ENCODE measurements around the gene TBC1D17. TPM values are rescaled to one million over a fixed set of nuclear protein-coding genes. Genes with fewer than 3 reads are reported as not detected.

The TBC1D17 gene
- total RNA-seq, 4 donors from 2014 or later, result 56.4 to 93.4 (median 59.8) TPM

GRCh38 chr19:49854378-49855263 is 22.9 kb upstream of the TBC1D17 start:
- TF ChIP-seq POLR2A (IDR thresholded peaks at IDR 0.05) (no peak), CTCF (IDR thresholded peaks at IDR 0.05) (no peak)
- intact Hi-C loops (cut with DNase I; ENCODE audit: low total_unique reads), result no loop called here
- no peak overlapping the region for H3K4me3 ChIP-seq (ENCODE audit: low read depth, poor library complexity, severe bottlenecking)
- WGBS, 2 donors, result 87 to 89% methylated on average over 29 to 35 of the region's 39 CpGs
- DNase-seq (ENCODE audit: low spot score in 2 of 2), result peak; percentile 14 to 87

DNA sequence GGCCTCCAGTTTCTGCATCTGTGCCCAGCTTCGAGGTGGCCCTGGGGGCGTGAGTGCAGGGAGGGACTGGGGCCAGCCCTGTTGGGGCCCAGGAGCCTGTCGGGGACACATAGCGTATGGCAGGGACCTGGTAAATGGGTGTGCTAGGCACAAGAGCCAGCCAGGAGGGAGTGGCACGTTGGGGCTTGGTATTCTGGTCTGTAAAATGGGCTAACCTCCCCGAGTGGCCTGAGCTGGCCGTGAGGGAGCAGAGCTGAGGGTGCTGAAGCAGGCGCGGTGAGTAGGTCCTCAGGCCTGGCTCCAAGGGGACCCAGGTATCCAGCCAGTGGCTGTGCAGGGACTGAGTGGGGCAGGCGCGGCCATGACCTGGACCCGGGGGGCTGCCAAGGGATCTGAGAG is 22.2 kb upstream of the TBC1D17 start:
- 85 to 92% methylated on average over 12 of the region's 12 CpGs for WGBS, 2 donors
- H3K4me3 ChIP-seq (ENCODE audit: low read depth, poor library complexity, severe bottlenecking), result no peak overlapping the region
- intact Hi-C loops (cut with DNase I; ENCODE audit: low total_unique reads), result no loop called here
- DNase-seq (ENCODE audit: low spot score in 2 of 2), result no peak
- no peak for TF ChIP-seq CTCF (IDR thresholded peaks at IDR 0.05)
- TF ChIP-seq POLR2A (IDR thresholded peaks at IDR 0.05), result no peak

GRCh38 chr19:49855676-49856573 is 21.6 kb upstream of the TBC1D17 start:
- 82 to 88% methylated on average over 18 to 20 of the region's 21 CpGs for WGBS, 2 donors
- H3K4me3 ChIP-seq (ENCODE audit: low read depth, poor library complexity, severe bottlenecking), result no peak overlapping the region
- intact Hi-C loops (cut with DNase I; ENCODE audit: low total_unique reads), result no loop called here
- TF ChIP-seq CTCF (IDR thresholded peaks at IDR 0.05), result no peak
- TF ChIP-seq POLR2A (IDR thresholded peaks at IDR 0.05), result no peak
- DNase-seq (ENCODE audit: low spot score in 2 of 2), result peak; percentile 14 to 80

- TF ChIP-seq CTCF (IDR thresholded peaks at IDR 0.05) (no peak), POLR2A (IDR thresholded peaks at IDR 0.05) (no peak)
- peak in 1 of 2 donors; percentile 13 for DNase-seq (ENCODE audit: low spot score in 2 of 2)
- 89 to 92% methylated on average over 14 to 16 of the region's 18 CpGs for WGBS, 2 donors
These were observed 20.9 kb upstream of the TBC1D17 start for GRCh38 chr19:49856574-49857021.

GRCh38 chr19:49857061-49857837 is 20.3 kb upstream of the TBC1D17 start:
- 91 to 94% methylated on average over 24 to 25 of the region's 26 CpGs for WGBS, 2 donors
- no peak for DNase-seq (ENCODE audit: low spot score in 2 of 2)
- intact Hi-C loops (cut with DNase I; ENCODE audit: low total_unique reads), result no loop called here
- no peak overlapping the region for H3K4me3 ChIP-seq (ENCODE audit: low read depth, poor library complexity, severe bottlenecking)
- TF ChIP-seq CTCF (IDR thresholded peaks at IDR 0.05) (no peak), POLR2A (IDR thresholded peaks at IDR 0.05) (no peak)

More at GRCh38 chr19:49856574-49857021, 20.9 kb upstream of the TBC1D17 start:
- H3K4me3 ChIP-seq (ENCODE audit: low read depth, poor library complexity, severe bottlenecking), result no peak overlapping the region
- intact Hi-C loops (cut with DNase I; ENCODE audit: low total_unique reads), result no loop called here
